ENCODE results near the gene SPATA2L.

Gene SPATA2L

GRCh38 chr16:89733792-89734191 lies 32.3 kb upstream of the SPATA2L start:
- Mint-ChIP-seq H3K4me1 (peaks cover 13 to 17% of the 10 kb centered on the region in 2 donors), H3K9me3 (no peaks in the 10 kb centered on the region), H3K27ac (no peak overlapping the region), H3K36me3 (peaks cover 54 to 68% of the 10 kb centered on the region in 2 donors), H3K4me3 (no peak overlapping the region), H3K27me3 (no peaks in the 10 kb centered on the region)
- ATAC-seq (replicated peaks) (no peak), DNase-seq (no peak)

DNA sequence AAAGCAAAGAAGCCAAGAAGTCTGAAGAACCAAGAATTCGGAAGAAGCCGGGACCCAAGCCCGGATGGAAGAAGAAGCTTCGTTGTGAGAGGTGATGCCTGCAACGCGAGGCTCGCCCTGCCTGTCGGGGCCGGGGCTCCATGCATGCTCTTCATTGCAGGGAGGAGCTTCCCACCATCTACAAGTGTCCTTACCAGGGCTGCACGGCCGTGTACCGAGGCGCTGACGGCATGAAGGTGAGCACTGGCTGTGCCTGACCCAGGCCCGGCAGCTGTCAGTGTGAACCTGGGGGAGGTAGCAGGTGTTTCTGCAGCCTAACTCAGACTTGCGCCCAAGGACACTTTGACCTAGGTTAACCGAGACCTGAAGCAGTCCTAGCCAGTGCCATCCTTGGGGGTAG lies 31.8 kb upstream of the SPATA2L start:
- H3K36me3 Mint-ChIP-seq, result peaks cover 51 to 65% of the 10 kb centered on the region in 2 donors

GRCh38 chr16:89732918-89733242 lies 31.4 kb upstream of the SPATA2L start:
- no peak overlapping the region for H3K27ac Mint-ChIP-seq
- H3K9me3 Mint-ChIP-seq, result no peaks in the 10 kb centered on the region
- H3K4me1 Mint-ChIP-seq, result peaks cover 13 to 17% of the 10 kb centered on the region in 2 donors
- peaks cover 48 to 62% of the 10 kb centered on the region in 2 donors for H3K36me3 Mint-ChIP-seq
- no peak overlapping the region for H3K4me3 Mint-ChIP-seq
- no peak for ATAC-seq (replicated peaks)
- no peak for DNase-seq
- no peaks in the 10 kb centered on the region for H3K27me3 Mint-ChIP-seq

More for the DNA sequence above, 31.8 kb upstream of the SPATA2L start:
- Mint-ChIP-seq H3K4me1 (peaks cover 13 to 17% of the 10 kb centered on the region in 2 donors), H3K27me3 (no peaks in the 10 kb centered on the region), H3K9me3 (no peaks in the 10 kb centered on the region), H3K27ac (no peak overlapping the region), H3K4me3 (no peak overlapping the region)
- DNase-seq (no peak), ATAC-seq (replicated peaks) (no peak)

DNA sequence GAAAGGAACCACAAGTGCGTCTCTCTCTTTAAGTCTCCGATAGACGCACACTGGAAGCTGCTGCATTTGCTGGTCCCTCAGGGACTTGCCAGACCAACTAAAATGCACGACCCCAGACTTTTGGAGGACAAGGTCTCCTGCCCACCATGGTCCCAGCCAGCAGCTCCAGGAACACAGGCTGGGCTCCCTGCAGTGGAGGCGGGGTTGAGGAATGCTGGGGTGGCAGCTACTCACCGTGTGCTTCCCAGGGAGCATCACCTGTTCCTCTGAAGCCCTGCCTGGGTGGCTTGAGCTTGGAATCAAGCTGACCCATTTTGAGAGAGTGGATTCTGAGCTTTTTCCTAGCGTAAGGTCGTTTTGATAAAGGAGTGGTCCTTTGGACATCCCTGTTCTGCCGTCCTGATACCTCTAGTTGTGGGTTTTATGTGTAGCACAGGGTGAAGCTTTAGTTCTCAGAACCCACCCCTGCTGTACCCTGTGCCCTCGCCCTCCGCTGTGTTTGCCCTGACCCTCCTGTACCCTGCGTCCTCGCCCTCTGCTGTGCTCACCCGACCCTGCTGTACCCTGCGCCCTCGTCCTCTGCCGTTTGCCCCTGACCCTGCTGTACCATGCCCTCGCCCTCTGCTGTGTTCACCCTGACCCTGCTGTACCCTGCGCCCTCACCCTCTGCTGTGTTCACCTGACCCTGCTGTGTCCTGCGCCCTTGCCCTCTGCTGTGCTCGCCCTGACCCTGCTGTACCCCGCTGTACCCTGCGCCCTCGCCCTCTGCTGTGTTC lies 30.8 kb upstream of the SPATA2L start:
- Mint-ChIP-seq H3K4me1 (peaks cover 13 to 17% of the 10 kb centered on the region in 2 donors), H3K4me3 (no peak overlapping the region), H3K27me3 (no peaks in the 10 kb centered on the region), H3K9me3 (no peaks in the 10 kb centered on the region), H3K27ac (no peak overlapping the region), H3K36me3 (peaks cover 49 to 60% of the 10 kb centered on the region in 2 donors)
- ATAC-seq (replicated peaks), result peak in 1 of 2 donors; percentile 21
- DNase-seq, result no peak

DNA sequence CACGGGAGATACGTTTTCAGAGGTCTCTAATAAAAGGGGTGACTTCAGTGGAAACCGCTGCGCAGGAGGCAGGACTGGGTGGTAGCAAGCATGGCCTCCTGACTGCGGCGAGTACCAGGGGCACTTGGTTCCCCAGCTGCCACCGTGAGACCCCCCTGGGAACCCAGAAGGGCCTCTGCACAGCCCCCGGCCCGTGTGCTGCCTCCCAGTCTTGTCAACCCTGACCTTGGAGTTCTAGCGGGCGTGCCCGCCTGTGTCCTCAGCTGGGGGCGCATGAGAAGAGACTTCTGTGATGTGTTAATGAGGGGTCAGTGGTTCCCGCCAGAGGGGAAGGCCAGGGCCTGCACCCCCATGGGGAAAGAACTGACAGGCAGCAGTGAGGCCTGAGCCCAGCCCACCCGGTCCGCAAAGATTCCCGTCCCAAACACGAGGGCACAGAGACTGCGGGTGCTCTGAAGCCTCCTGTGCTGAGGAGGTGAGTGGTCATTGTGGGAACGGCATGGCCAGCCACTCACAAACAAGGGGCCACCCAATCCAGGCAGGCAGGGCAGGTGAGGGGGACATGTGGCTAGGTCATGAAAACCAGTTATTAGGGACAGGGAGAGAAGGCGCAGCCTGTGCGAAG lies 29.2 kb upstream of the SPATA2L start:
- Mint-ChIP-seq H3K36me3 (peaks cover 44 to 59% of the 10 kb centered on the region in 2 donors), H3K4me1 (peaks cover 13 to 22% of the 10 kb centered on the region in 2 donors), H3K27me3 (no peaks in the 10 kb centered on the region), H3K9me3 (no peaks in the 10 kb centered on the region), H3K27ac (peak overlapping the region; percentile 56), H3K4me3 (no peak overlapping the region)
- ATAC-seq (replicated peaks) (no peak), DNase-seq (no peak)

GRCh38 chr16:89729863-89730593 lies 28.5 kb upstream of the SPATA2L start:
- no peak overlapping the region for H3K27ac Mint-ChIP-seq
- peaks cover 42 to 55% of the 10 kb centered on the region in 2 donors for H3K36me3 Mint-ChIP-seq
- peaks cover 13 to 22% of the 10 kb centered on the region in 2 donors for H3K4me1 Mint-ChIP-seq
- no peak for ATAC-seq (replicated peaks)
- no peak for DNase-seq
- H3K27me3 Mint-ChIP-seq, result no peaks in the 10 kb centered on the region
- H3K9me3 Mint-ChIP-seq, result no peaks in the 10 kb centered on the region
- H3K4me3 Mint-ChIP-seq, result no peak overlapping the region

DNA sequence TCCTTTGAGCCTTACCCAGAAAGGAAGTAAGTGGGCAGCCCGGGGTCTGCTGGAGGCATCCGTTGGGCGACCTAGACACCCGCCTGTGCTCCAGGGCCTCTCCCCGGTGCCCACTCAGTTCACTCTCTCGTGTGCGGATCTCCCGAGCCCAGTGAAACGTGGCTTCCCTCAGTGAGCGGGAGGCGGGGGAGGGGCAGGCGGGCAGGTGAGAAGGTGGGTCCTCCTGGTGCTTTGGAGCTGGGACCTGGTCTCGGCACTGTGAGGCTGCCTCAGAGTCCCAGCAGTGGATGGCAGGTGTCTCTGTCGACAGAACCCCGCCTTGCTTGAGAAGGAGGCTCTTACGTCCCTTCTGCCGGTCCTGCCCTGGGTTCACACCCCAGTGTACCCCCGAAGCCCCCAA lies 27.8 kb upstream of the SPATA2L start:
- Mint-ChIP-seq H3K9me3 (no peaks in the 10 kb centered on the region), H3K4me1 (peaks cover 13 to 22% of the 10 kb centered on the region in 2 donors), H3K36me3 (peaks cover 36 to 48% of the 10 kb centered on the region in 2 donors), H3K4me3 (no peak overlapping the region), H3K27ac (no peak overlapping the region), H3K27me3 (no peaks in the 10 kb centered on the region)
- no peak for DNase-seq
- no peak for ATAC-seq (replicated peaks)

DNA sequence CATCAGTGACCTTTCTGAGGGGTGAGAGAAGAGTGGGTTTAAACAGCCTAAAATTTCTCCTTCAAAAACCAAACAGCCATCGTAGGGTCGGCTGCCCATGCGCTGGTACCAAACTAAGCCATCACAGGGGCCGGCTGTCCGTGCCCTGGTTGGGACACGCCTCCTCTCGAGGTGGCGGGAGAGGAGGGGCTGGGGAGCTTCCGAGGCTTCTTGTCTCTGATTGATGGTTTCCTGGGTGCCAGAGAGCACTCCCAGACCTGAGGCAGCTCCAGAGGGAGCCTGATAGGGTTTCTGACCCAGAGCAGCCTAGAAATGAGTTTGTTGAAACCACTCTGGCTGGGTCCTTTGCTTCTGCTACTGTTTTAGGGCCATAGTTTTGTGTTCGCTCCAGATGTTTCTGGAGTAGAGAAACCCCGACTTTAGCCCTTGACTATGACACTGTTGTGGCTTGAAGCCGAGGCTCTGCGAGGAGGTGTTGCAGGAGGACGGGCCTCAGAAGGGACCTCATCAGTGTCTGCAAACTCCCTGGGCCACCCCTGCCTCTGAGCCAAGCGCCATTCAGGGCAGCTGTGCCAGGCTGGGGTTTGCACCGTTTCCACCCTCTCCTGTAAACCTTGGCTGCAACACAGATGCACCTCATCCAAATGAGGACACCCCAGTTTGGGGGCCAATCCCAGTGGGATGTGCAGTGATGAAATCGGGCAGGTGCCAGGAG lies 26.1 kb upstream of the SPATA2L start:
- Mint-ChIP-seq H3K36me3 (peaks cover 34 to 49% of the 10 kb centered on the region in 2 donors), H3K27ac (peak overlapping the region; percentile 75), H3K4me1 (peaks cover 13 to 32% of the 10 kb centered on the region in 2 donors), H3K9me3 (no peaks in the 10 kb centered on the region), H3K4me3 (no peak overlapping the region), H3K27me3 (no peaks in the 10 kb centered on the region)
- ATAC-seq (replicated peaks) (no peak), DNase-seq (no peak)

GRCh38 chr16:89723279-89724250 lies 22.1 kb upstream of the SPATA2L start:
- H3K36me3 Mint-ChIP-seq, result peaks cover 22 to 28% of the 10 kb centered on the region in 2 donors
- no peaks in the 10 kb centered on the region for H3K9me3 Mint-ChIP-seq
- DNase-seq (no peak), ATAC-seq (replicated peaks) (no peak)
- H3K4me1 Mint-ChIP-seq, result peaks cover 18 to 41% of the 10 kb centered on the region in 2 donors
- H3K4me3 Mint-ChIP-seq, result peak overlapping the region; percentile 85 to 87
- no peaks in the 10 kb centered on the region for H3K27me3 Mint-ChIP-seq
- peak overlapping the region; percentile 91 for H3K27ac Mint-ChIP-seq

- no peaks in the 10 kb centered on the region for H3K27me3 Mint-ChIP-seq
- ATAC-seq (replicated peaks) (peak; percentile 15 to 20), DNase-seq (peak; percentile 35)
- peak overlapping the region; percentile 91 for H3K27ac Mint-ChIP-seq
- peaks cover 28 to 35% of the 10 kb centered on the region in 2 donors for H3K36me3 Mint-ChIP-seq
- H3K9me3 Mint-ChIP-seq, result no peaks in the 10 kb centered on the region
- H3K4me1 Mint-ChIP-seq, result peaks cover 25 to 50% of the 10 kb centered on the region in 2 donors
- peak overlapping the region; percentile 85 to 87 for H3K4me3 Mint-ChIP-seq
Measured at GRCh38 chr16:89722392-89723278, 21.1 kb upstream of the SPATA2L start.

GRCh38 chr16:89721546-89722391 lies 20.3 kb upstream of the SPATA2L start:
- Mint-ChIP-seq H3K4me1 (peaks cover 31 to 52% of the 10 kb centered on the region in 2 donors), H3K27me3 (no peaks in the 10 kb centered on the region), H3K36me3 (peaks cover 31 to 35% of the 10 kb centered on the region in 2 donors), H3K27ac (peak overlapping the region; percentile 91), H3K4me3 (peak overlapping the region; percentile 85 to 87), H3K9me3 (no peaks in the 10 kb centered on the region)
- ATAC-seq (replicated peaks) (peak; percentile 44 to 54), DNase-seq (peak; percentile 67)

Measured in stimulated activated naive B cell treated with anti-CD40 and anti-IgM and Interleukin-4, amounts not matched to agents 10 μg/mL and 1 μg/mL and 100 μg/mL, for 72 hours (primary cell).